Activated T-cell treated with anti-CD3 and anti-CD28 coated beads for 48 hours (primary cell): Measurements from ENCODE around the gene GRWD1.

ENCODE experiments used
- DNase-seq: peaks from one replicate; pipeline ENCODE4 v3.0.0-alpha.2; 2020; ENCODE audit warnings: low read depth

The GRWD1 gene

DNA sequence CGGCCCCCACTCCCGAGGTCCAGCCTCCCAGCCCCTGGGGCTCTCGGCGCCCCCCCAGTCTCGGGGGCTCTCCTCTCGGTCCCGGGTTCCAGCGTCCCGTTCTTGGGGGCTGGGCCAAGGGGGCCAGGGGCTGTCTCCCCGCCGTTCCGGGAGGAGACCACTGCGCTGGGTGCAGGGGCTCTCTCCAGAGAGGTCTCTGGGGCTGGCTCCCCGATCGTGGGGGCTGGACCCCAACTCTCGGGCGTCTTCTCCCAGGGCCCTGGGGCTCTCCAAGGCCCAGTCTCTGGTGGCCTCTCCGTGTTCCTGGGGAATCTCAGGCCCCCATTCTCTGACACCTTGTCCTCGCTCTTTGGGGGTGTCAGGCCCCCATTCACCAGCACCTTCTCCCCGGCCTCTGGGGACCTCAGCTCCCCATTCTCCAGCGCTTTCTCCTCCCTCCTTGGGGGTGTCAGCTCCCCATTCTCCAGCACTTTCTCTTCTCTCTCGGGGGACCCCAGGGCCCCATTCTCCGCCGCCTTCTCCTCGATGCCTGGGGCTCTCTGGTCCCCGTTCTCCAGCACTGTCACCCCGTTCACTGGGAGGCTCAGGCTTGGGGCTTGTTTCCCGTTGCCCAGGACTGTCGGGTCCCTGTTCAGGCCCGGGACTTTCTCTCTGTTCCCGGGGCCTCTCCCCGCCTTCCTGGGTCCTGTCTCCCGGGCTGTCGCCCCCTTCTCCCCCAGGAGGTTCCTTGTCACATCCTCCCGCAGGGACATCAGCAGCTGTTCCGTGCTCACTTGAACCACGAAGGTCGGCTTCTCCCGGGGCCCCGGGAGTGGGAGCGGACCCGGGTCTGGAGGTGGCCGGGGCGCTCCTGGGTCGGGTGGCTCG is 52.2 kb downstream of the GRWD1 start:
- no peak for DNase-seq

DNA sequence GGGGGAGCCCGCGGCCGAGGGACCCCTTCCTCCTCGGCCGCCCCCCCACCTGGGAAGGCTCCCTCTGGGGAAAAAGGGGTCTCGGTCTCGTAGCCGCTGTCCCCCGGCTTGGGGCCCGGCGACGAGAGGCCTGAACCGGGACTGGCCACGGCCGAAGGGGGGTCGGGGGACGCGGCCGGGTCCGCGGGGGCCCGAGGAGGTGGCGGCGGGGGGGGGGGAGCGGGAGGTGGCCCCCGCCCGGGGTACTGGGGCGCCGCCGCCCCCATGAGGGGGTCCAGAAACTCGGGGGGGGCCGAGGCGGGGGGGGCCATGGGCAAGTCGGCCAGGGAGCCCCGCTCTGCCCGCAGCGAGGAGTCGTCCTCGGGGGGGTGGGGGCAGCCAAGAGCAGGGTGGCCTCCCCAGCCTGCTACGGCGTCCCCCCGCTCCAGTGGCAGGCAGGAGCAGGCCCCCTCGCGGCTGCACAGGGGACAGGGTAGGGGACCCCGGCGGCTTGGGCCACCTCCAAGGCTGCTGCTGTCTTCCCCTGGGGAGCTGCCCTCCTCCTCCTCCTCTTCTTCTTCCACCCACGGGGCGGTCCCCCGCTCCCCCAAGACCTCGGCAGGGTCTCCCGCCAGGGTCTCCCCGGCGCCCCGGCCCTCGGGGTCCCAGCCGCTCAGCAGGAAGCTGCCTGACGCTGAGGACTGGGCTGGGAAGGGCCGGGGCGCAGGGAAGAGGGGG is 53.0 kb downstream of the GRWD1 start:
- DNase-seq = no peak

DNA sequence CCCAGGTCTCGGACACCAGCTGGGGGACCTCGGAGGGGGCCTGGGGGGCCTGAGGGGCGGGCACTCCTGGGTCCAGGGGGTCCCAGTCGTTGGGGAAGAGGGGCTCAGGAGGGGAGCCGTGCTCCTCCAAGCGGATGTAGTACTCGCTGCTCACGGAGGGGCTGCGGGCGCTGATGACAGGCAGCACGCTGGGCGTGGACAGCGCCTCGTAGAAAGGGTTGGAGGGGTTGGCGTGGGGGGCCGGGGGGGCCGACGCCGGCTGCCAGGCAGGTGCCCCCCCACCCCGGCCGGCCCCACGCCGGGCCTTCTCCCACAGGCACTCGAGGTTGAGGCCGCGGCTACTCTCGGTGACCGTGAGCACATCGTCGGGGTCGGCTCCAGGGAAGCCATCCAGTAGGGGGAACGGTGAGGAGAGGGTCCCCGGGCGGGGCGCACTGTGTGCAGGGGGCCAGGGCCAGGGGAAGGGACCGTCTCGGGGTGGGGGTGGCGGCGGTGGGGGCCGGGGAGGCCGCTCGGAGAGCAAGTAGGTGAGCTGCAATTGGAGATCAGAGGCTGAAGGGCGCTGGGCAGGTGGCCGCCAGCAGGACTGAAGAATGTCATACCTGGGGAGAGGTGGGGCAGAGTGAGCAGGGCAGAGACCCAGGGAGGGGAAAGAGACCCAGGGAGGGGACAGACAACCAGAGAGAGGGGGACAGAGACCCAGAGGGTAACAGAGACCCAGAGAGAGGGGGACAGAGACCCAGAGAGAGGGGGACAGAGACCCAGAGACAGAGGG is 53.7 kb downstream of the GRWD1 start:
- no peak for DNase-seq

DNA sequence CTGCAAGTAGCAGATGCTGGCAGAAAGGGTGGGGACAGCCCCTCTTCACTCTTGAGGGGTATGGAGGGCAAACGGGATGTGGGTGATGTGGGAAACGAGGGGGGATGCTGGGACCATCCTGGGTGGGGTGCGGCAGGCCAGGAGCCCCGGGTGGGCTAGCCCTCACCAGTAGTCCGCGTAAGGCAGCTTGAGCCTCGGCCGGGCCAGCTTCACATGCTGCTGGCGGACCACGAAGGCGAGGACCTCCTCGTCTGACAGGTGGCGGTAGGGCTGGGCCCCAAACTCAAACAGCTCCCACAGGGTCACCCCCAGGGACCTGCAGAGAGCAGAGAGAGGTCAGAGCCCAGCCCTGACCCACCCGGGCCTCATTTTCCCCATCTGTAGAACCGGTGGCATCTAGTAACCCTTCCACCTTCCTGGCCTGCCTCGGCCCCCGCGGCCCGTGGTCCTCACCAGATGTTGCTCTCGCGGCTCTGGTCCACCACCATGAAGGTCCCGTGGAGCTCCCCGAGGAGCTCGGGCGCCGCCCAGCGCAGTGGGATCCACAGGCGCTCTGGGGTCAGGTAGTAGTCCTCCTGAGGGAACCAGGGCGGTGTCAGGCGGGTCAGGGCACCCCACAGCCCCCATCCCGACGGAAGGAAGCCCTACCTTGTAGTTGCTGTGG is 55.2 kb downstream of the GRWD1 start:
- DNase-seq = no peak

DNA sequence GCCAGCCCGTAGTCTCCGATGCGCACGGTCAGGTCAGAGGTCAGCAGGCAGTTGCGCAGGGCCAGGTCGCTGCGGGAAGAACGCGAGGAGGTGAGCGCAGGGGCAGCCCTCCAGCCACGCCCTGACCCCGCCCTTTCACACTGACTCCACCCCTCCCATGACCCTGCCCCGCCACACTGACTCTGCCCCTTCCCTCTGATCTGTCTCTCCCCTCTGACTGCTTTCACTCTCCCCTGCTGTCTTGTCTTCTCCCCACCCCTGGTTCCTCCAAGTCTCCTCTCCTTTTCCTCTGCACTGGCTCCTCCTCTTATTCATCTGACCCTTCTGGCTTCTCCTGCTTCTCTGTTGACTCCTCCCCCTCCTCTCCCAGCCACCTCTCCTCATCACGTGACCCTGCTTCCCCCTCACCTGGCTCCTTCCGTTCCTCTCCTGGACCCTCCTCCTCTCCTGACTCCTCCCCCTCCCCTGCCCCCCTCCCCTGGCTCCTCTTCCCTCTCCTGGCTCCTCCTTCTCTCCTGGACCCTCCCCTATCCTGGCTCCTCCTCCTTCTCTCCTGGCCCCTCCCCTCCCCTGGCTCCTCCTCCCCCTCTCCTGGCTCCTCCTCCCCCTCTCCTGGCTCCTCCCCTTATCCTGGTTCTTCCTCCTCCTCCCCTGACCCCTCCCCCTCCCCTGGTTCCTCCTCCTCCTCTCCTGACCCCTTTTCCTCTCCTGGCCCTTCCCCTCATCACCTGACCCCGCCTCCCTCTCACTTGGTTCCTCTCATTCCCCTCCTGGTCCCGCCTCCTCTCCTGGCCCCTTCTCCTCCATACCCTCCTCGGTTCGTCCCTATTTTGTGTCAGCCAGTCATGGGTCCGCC is 55.9 kb downstream of the GRWD1 start:
- peak; percentile 64 for DNase-seq

DNA sequence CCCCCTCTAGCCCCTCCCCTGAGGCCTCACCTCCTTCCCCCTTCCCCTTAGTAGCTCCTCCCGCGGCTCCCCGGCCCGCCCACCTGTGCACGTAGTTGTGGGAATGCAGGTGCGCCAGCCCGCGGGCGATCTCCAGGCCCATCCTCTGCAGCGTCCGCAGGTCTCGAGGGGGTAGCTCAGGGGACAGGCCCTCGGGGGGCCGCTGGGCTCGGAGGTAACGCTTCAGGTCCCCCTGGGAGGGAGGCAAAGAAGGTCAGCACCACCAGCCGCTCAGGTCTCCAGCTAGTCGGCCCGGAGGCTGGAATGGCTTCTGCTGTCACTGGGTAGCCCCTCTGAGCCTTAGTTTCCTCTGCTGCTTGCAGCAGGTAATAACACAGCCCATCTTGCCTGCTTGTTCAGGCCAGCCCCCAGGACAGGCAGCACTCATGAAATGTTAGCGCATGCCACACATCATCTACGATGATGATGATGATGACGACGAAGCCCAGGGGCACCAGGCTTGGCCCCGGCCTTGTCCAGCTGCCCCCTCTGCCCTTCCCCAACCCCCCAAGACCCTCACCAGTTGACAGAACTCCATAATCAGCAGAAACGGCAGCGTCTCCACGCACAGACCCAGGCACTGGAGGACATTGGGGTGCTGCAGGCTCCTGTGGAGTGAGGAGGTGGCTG is 56.7 kb downstream of the GRWD1 start:
- DNase-seq = no peak

DNA sequence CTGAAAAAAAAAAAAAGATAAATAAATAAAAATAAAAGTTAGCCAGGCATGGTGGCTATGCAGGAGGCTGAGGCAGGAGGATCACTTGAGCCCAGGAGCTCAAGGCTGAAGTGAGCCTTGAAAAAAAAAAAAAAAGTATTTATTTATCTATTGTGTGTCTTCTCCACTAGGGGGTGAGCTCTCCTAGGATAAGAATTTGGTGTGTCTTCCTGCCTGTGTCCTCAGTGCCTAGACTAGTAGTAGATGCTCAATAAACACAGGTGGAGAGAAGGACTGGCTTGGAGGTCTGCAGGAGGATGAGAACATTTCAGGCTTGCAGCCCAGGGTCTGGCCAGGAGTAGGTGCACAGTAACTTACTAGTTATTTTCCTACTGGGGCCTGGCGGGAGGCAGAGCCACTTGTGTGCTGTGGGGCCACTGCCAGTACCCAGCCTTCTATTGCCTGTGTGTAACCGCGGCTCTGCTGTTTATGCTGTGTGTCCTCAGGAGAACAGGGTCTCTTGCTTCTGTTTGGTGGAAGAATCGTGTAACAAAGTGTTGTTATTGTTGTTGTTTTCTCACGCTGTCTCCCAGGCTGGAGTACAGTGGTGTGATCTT is 60.5 kb downstream of the GRWD1 start:
- DNase-seq = no peak
